HG02763 (cell line): ENCODE data around the gene CACNB4.

Source experiments
- ATAC-seq: cut with Tn5 transposase; IDR thresholded peaks from one replicate; pipeline ENCODE4 v1.9.1; 2021; ENCODE audit warnings: mild to moderate bottlenecking, moderate library complexity; ENCODE audit not compliant: unreplicated experiment

Gene CACNB4

GRCh38 chr2:151793123-151793522 lies 305.7 kb downstream of the CACNB4 start:
- ATAC-seq, result no peak

DNA sequence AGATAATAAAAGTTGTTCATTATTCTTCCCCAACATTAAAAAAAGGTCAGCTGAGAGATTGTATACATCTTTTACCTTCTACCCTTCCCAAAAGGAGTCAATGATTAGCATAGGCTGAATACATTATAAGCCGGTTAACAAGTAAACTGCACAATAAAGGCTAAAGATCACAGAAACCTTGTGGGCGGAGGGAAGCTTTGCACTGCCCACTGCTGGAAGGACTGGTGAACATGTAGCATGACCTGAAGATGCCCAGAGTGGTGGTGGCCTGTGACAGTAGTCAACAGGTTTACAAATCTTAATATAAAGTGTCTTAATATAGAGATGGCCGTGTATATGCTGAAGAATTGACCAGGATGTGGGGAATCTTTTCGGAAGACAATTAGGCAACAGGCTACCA lies 306.3 kb downstream of the CACNB4 start:
- no peak for ATAC-seq

DNA sequence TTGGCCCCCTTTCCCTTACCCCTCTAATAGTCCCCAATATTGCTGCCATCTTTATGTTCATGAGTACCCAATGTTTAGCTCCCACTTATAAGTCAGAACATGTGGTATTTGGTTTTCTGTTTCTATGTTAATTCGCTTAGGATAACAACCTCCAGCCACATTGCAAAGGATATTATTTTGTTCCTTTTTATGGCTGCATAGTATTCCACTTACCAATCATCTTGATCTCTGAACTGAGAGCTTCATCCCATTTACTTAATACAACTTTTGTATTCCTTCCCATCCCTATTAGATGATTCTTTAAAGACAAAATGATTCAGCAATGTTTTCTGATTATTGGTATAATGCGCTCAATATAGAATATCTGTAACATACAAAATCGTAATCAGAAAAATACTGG lies 307.3 kb downstream of the CACNB4 start:
- no peak for ATAC-seq

DNA sequence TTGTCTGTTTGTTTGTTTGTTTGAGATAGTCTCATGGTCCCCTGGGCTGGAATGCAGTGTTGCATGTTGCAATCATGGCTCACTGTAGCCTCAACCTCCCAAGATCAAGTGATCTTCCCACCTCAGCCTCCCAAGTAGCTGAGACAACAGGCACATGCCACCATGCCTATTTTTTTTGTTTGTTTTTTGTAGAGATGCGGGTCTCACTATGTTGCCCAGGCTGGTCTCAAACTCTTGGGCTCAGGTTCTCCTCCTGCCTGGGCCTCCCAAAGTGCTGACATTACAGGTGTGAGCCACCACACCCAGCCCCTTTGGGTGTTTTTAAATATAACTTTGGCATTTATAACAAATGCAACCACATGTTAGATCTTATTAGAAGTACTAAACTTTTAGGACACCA lies 308.2 kb downstream of the CACNB4 start:
- no peak for ATAC-seq

- ATAC-seq, result no peak
Observed at GRCh38 chr2:151789055-151789834, 309.6 kb downstream of the CACNB4 start.

DNA sequence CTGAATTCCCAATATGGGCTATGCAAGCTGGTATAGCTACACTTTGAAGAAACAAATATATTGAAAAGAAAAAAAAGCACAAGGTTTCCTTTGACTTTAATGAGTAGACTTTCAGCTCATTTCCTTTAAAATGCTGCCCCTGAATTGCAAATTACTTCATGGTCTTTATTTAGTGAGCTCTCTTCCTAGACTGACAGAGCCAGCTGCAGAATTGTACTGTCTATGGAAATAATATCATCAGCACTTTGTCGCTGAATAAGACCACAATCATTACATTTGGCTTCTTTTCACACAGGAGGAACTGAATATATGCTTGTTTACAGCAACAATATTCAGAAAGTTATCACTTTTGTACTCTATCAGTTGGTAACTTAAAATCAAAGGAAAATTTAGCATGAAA lies 312.4 kb downstream of the CACNB4 start:
- no peak for ATAC-seq

GRCh38 chr2:151786077-151786476 lies 312.8 kb downstream of the CACNB4 start:
- no peak for ATAC-seq

DNA sequence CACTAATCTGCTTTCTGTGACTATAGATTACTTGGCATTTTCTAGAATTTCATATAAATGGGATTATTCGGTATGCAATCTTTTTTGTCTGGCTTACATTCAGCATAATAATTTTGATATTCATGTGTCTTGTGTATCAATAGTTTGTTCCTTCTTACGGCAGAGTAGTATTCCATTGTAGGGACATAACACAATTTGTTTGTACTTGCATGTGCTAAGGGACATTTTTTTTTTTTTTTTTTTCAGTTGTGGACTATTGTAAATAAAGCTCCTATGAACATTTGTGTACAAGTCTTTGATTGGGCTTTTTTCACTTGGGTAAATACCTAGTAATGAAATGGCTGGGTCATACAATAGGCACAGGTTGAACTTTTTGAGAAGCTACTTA lies 315.7 kb downstream of the CACNB4 start:
- ATAC-seq, result no peak
